Left forelimb (tissue), 1 donor: Measurements from ENCODE around the gene AMPH.

Experiments
- DNase-seq: peaks from one replicate; pipeline ENCODE4 v3.0.0-alpha.2; 2018; ENCODE audit warnings: low spot score

AMPH gene

GRCh38 chr7:38542156-38542555, 89.0 kb downstream of the AMPH start:
- no peak for DNase-seq

- DNase-seq: no peak
Measured at GRCh38 chr7:38541440-38541839, 89.7 kb downstream of the AMPH start.

DNA sequence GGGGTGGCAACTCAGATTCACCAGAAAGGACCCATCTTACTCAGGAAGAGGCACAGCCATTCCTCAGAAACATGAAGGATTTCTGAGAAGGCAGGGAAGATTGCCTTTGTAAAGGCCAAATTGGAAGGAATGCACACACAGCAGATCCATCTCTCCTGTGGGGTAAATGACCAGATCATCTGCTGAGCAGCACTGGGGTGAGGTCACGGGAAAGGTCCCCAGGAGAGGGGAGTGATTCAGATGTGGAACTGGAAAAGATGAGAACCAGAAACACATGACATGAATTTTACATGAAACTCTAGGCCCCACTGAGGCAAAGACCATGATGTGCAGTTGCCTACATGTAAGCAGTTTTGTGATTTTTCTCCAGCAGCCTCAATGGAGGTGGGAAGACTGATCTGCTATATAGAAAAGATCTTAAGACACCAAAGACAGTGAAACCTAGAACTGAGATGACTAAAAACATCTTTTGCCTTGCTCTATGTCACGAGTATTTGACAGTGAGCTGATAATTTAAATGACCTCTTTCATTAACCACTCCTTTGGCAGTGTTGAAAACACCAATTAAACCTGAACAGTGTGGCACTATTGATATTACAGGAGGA, 91.6 kb downstream of the AMPH start:
- no peak for DNase-seq

- DNase-seq: no peak
Measured at GRCh38 chr7:38535073-38535472, 96.1 kb downstream of the AMPH start.

GRCh38 chr7:38525857-38526256, 105.3 kb downstream of the AMPH start:
- DNase-seq: no peak

- DNase-seq: no peak
Measured at GRCh38 chr7:38524786-38525185, 106.4 kb downstream of the AMPH start.

GRCh38 chr7:38520741-38521140, 110.4 kb downstream of the AMPH start:
- no peak for DNase-seq

DNA sequence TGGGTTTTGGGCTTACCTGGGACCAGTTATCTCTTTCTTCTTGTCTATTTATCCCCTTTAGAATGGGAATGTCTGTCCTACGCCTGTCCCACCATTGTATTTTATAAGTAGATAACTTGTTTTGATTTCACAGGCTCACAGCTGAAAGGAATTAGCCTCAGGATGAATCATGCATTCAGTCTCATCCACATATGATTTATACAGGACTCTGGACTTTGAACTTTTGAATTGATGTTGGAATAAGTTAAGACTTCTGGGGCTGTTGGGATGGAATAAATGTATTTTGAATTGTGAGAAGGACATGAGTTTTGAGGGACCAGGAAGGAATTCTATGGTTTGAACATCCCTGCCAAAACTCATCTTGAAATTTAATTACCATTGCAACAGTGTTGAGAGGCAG, 112.6 kb downstream of the AMPH start:
- no peak for DNase-seq

- DNase-seq: no peak
Measured at GRCh38 chr7:38512704-38513103, 118.5 kb downstream of the AMPH start.

GRCh38 chr7:38512291-38512690, 118.9 kb downstream of the AMPH start:
- DNase-seq: no peak

DNA sequence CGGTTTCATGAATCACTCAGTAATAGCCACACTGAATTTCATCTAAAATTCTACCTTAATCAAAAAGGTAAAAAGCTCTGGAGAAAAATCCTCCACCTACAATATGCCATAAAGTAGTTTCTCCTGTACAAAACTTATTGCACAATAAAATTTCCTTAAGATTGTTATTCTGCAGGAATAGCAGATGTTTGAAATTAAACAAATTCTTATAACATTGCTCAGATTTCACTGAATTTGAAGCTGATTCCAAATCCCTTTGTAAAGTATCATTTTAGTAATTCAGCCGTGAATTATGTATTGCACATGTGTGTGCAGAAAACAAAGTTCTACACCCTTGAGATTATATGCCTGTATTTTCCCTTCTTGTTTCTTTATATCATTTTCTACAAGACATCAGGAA, 123.8 kb downstream of the AMPH start:
- DNase-seq: no peak

GRCh38 chr7:38506756-38507155, 124.4 kb downstream of the AMPH start:
- no peak for DNase-seq

- DNase-seq: no peak
Measured at GRCh38 chr7:38506004-38506403, 125.2 kb downstream of the AMPH start.

- no peak for DNase-seq
Measured at GRCh38 chr7:38504684-38505083, 126.5 kb downstream of the AMPH start.

- DNase-seq: no peak
Measured at GRCh38 chr7:38502848-38503247, 128.3 kb downstream of the AMPH start.

DNA sequence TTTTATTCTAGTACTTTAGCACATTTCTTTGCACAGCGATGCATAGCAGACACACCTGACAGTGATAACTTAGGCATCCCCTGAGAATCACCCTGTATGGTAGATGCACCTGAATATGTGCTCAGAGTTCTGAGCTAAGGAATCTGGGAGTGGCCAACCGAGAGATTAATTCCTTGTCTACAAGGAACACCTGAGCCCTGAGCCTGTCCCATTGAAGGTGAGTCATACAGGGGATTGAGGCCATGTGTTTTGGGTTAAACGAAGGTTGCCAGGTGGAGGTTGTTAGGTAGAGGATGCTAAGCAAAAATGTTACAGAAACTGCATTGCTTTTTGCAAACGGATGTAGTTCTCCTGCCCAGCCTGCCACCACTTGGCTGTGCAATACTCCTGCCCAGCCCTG, 128.9 kb downstream of the AMPH start:
- no peak for DNase-seq

GRCh38 chr7:38492010-38492409, 139.2 kb downstream of the AMPH start:
- DNase-seq: no peak

DNA sequence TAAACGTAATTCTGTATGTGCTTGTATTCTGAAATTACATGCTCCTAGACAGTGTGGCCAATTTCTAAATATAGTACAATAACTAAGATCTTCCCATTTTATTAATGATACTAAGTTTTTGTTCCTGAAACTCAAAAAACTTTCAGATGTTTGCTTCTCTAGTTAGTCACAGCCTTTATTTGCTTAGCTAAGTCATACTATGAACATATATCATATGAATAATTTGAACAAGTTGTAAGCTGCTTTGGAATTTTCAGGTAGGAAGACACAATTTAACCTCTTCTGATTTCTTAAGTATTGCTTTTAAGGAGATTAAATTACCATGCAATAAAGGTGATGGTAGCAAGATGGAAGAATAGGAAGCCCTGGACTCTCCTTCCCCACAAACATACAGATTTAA, 148.7 kb downstream of the AMPH start:
- DNase-seq: no peak

DNA sequence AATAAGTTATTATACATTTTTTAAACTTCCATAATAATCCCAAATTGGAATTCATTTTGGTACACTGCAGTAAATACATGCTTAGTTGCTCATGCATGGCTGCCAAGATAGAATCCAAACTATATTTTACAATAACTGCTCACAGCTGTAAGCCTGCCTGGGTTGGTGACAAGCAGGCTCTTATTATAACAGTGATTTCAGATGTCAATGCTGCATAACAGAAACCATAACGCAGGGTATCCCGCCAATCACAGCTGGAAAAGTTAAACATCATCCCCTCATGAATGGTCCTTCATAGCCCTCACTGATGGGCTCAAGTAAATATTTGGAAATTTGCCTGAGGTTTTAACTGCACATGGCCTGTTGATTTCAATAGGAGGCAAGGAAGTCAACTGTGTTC, 149.8 kb downstream of the AMPH start:
- DNase-seq: no peak

- no peak for DNase-seq
Measured at GRCh38 chr7:38478404-38478803, 152.8 kb downstream of the AMPH start.

DNA sequence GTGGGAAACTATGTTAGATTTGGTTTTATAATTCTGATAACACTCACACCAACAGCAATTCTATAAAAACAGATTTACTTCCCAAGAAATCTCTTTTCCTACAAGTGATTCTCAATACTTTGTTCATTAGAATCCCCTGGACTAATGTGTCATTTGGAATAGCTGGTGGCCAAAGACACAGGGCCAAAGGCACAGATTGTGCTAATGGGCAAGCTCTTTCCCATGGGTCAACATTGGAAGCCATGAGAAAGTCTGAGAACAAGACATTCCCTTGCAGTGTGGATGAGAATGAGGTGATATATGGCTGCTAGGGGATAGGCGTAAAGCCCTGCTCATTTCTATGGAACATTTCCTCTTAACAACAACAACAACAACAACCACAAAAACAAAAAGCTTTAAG, 153.8 kb downstream of the AMPH start:
- no peak for DNase-seq

GRCh38 chr7:38476764-38477163, 154.4 kb downstream of the AMPH start:
- DNase-seq: no peak

- DNase-seq: no peak
Measured at GRCh38 chr7:38465956-38466355, 165.2 kb downstream of the AMPH start.

DNA sequence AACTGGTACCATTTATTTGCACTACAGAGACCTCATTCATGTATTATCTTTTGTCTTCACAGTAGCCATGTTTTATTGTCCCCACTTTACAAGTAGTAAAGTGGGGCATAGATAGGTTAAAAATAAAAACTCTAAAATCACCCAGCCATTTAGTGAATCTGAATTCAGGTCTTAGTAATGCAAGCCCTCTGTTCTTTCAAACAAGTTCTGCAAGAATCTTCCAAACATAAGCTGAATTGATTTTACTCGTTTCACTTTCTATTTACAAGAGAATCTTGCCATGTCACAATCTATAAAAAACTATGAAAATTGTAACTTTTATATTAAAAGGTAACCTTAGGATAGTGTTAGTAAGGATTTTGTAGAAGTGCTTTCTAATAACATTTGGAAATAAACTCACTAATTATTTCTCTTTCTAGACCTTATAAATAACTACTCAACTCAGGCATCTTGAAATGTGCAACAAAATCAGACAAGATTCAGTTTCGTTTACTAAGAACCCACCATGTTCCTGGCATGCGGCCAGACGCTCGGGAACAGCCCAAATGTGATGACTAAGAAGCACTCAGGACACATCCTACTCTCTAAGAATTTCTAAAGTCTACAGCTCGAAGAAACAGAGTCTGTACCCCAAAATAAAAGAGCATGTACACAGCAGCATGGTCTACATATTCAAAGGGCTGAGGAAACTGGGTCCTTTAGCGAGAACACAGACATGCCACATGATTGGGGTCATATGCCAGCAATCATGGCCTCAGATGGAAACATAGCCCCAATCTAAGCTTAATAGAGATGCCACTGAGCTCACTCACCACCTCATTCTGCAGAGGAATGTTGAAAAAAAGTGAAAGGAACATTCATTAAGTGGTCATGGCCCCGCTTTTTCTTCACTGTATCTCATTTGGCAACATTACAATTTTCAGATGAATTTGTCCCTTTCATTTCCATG, 167.6 kb downstream of the AMPH start:
- DNase-seq: no peak
